ENCODE data around the gene HRC. TPM values are rescaled to one million over a fixed set of nuclear protein-coding genes. Genes with fewer than 3 reads are reported as not detected.

The HRC gene
- polyA plus RNA-seq, 1 of the 3 experiments (the other 2 are of a cell fraction) = not detected

GRCh38 chr19:49114630-49115363 lies 40.4 kb downstream of the HRC start:
- Histone ChIP-seq H3K9ac (peak overlapping the region; percentile 70), H3K4me3 (ENCODE audit: low read depth in 2 of 2, low read length in 1 of 2) (peak overlapping the region; percentile 66 to 78), H3K27ac (ENCODE audit: low read depth in 2 of 2, low read length in 1 of 2) (peak overlapping the region; percentile 47 to 72; a peak in 3 of 4 replicates), H3K9me3 (no peaks in the 10 kb centered on the region), H3K9me2 (no peaks in the 10 kb centered on the region), H3K79me2 (ENCODE audit: insufficient read depth) (no peaks in the 10 kb centered on the region; the same call in 1 of the 2 replicates), H3K4me2 (peak overlapping the region; percentile 93), H4K20me1 (ENCODE audit: insufficient read depth) (peaks cover 7% of the 10 kb centered on the region; the same call in 1 of the 2 replicates), H3K4me1 (ENCODE audit: control insufficient read depth in 1 of 2, insufficient read depth in 2 of 2, low read depth in 1 of 2, low read length in 1 of 2) (peaks cover 18 to 23% of the 10 kb centered on the region in 2 experiments; a peak in 2 of 4 replicates), H3K27me3 (ENCODE audit: insufficient read depth) (no peaks in the 10 kb centered on the region), H3K36me3 (replicated peaks in 1 of 2; ENCODE audit: control insufficient read depth in 1 of 2, insufficient read depth in 2 of 2, low read length in 1 of 2) (peaks cover 0 to 5% of the 10 kb centered on the region in 2 experiments), H3F3A (replicated peaks; ENCODE audit: insufficient read depth) (peaks cover 38% of the 10 kb centered on the region), H2AFZ (ENCODE audit: low read depth) (peak overlapping the region; percentile 29; the same call in 1 of the 2 replicates)
- 16% methylated on average over 32 of the region's 68 CpGs for WGBS (ENCODE audit: low lambda C conversion rate)
- TF ChIP-seq GABPA (IDR thresholded peaks at IDR 0.05; ENCODE audit: low read depth) = 0 out of 2 replicates have a peak, but pooled peaks have one; percentile 10
- no peak for TF ChIP-seq RXRA (IDR thresholded peaks at IDR 0.05; ENCODE audit: borderline replicate concordance, low read depth)
- peak; percentile 72 for DNase-seq
- ChIA-PET CTCF (interaction anchor here (0.9 to 6.2 kb wide), 12 partner anchors 9 to 110 kb away, joined by 3 to 86 read pairs (median 7); no protein-coding TSS in a partner anchor), POLR2A (interaction anchor here (0.8 to 1.9 kb wide), 3 partner anchors 9 to 36 kb away, joined by 3 to 10 read pairs (median 3); no protein-coding TSS in a partner anchor)

DNA sequence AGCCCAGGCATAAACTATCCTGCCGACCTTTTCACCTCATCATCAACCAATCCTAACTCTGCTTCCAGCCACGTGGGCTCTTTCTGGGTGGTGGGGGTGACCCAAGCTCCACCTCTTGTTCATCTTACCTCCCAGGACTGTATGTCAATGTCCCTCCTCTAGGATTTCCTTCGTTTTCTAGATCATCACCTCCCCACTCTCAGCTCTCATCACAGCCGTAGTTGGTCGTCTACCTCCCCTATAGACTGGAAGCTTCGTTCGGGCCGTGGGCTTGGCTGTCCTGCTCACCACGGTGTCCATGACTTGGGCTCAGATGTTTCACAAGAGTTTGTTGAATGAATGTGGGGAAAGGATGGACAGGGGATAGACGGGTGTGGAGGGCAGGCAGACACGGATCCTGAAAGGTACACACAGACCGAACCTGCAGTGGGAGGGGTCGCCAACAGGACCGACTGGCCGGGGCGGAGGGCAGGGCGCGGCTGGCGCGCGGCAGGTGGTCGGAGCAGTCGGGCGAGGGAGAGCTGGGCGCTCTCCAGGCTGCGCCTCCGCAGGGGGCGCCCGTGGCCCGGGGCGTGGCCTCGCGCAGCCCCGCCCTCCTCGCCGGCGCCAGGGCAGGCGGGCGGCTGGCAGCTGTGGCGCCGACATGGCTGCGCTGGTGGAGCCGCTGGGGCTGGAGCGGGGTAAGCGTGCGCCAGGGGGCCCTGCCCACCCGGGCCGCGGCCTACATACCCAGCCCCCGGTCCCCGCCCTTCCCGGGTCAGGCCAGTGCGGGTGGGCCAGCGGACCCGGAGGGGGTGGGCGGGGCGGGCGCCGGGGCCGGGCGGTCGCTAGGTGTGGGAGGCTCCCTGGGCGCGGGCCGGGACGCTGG lies 41.2 kb downstream of the HRC start, which contains the start of gene LIN7B:
Gene LIN7B, plus strand, starts transcription at position 609 of the 868 bp plus-strand sequence. Its CDS starts 35 bp downstream, at position 644.
- Histone ChIP-seq H3K27ac (ENCODE audit: low read depth in 2 of 2, low read length in 1 of 2) (peak within 1 kb of the TSS; percentile 47 to 72), H4K20me1 (ENCODE audit: insufficient read depth) (peaks cover 15% of the 10 kb centered on the region; the same call in 1 of the 2 replicates), H3F3A (replicated peaks; ENCODE audit: insufficient read depth) (peaks cover 46% of the 10 kb centered on the region), H3K79me2 (ENCODE audit: insufficient read depth) (no peaks in the 10 kb centered on the region; the same call in 1 of the 2 replicates), H3K9me2 (no peaks in the 10 kb centered on the region), H3K36me3 (replicated peaks in 1 of 2; ENCODE audit: control insufficient read depth in 1 of 2, insufficient read depth in 2 of 2, low read length in 1 of 2) (peaks cover 7 to 11% of the 10 kb centered on the region in 2 experiments), H2AFZ (ENCODE audit: low read depth) (peak within 1 kb of the TSS; percentile 63; the same call in 1 of the 2 replicates), H3K9ac (peak within 1 kb of the TSS; percentile 70), H3K4me3 (ENCODE audit: low read depth in 2 of 2, low read length in 1 of 2) (peak within 1 kb of the TSS; percentile 66 to 78), H3K27me3 (ENCODE audit: insufficient read depth) (no peaks in the 10 kb centered on the region), H3K9me3 (no peaks in the 10 kb centered on the region), H3K4me1 (ENCODE audit: control insufficient read depth in 1 of 2, insufficient read depth in 2 of 2, low read depth in 1 of 2, low read length in 1 of 2) (peaks cover 18 to 23% of the 10 kb centered on the region in 2 experiments; a peak in 2 of 4 replicates), H3K4me2 (peak within 1 kb of the TSS; percentile 93)
- DNase-seq = peak; percentile 97
- ChIA-PET POLR2A (interaction anchor here (0.8 to 1.9 kb wide), 5 partner anchors 9 to 85 kb away, joined by 3 to 10 read pairs (median 3); no protein-coding TSS in a partner anchor), CTCF (interaction anchor here (0.6 to 6.2 kb wide), 21 partner anchors 8 to 121 kb away, joined by 3 to 86 read pairs (median 4); partner anchors contain the start of genes GYS1 and RUVBL2)
- 2% methylated on average over 13 of the region's 66 CpGs for WGBS (ENCODE audit: low lambda C conversion rate)
- TF ChIP-seq SMC3 (IDR thresholded peaks at IDR 0.05; ENCODE audit: low read depth, low read length) (peak; percentile 11; the same call in 1 of the 2 replicates), ELF1 (IDR thresholded peaks at IDR 0.05) (no peak), GATA2 (CRISPR knock-in tag; IDR thresholded peaks at IDR 0.05) (no peak), RFX5 (IDR thresholded peaks at IDR 0.05; ENCODE audit: low read length) (no peak), EZH2phosphoT487 (IDR thresholded peaks at IDR 0.05; ENCODE audit: borderline replicate concordance, low read depth) (no peak), NRF1 (IDR thresholded peaks at IDR 0.05; ENCODE audit: low read depth, low read length) (peak; percentile 58), PBX3 (IDR thresholded peaks at IDR 0.05) (no peak), SIN3A (IDR thresholded peaks at IDR 0.05; ENCODE audit: borderline replicate concordance, low read depth, low read length) (no peak), MXI1 (IDR thresholded peaks at IDR 0.05; ENCODE audit: low read depth, low read length) (peak; percentile 34; the same call in 1 of the 2 replicates), CHD2 (IDR thresholded peaks at IDR 0.05; ENCODE audit: low read length, partially characterized antibody) (peak; percentile 30), RCOR1 (IDR thresholded peaks at IDR 0.05; ENCODE audit: low read length) (0 out of 2 replicates have a peak, but pooled peaks have one; percentile 15), MAX (IDR thresholded peaks at IDR 0.05; ENCODE audit: low read depth) (no peak), MEF2A (IDR thresholded peaks at IDR 0.05; ENCODE audit: borderline replicate concordance, low read depth) (no peak)
- TF ChIP-seq, protein P1, sequence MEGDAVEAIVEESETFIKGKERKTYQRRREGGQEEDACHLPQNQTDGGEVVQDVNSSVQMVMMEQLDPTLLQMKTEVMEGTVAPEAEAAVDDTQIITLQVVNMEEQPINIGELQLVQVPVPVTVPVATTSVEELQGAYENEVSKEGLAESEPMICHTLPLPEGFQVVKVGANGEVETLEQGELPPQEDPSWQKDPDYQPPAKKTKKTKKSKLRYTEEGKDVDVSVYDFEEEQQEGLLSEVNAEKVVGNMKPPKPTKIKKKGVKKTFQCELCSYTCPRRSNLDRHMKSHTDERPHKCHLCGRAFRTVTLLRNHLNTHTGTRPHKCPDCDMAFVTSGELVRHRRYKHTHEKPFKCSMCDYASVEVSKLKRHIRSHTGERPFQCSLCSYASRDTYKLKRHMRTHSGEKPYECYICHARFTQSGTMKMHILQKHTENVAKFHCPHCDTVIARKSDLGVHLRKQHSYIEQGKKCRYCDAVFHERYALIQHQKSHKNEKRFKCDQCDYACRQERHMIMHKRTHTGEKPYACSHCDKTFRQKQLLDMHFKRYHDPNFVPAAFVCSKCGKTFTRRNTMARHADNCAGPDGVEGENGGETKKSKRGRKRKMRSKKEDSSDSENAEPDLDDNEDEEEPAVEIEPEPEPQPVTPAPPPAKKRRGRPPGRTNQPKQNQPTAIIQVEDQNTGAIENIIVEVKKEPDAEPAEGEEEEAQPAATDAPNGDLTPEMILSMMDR (IDR thresholded peaks at IDR 0.05) = peak; percentile 50
- TF ChIP-seq, protein P2, sequence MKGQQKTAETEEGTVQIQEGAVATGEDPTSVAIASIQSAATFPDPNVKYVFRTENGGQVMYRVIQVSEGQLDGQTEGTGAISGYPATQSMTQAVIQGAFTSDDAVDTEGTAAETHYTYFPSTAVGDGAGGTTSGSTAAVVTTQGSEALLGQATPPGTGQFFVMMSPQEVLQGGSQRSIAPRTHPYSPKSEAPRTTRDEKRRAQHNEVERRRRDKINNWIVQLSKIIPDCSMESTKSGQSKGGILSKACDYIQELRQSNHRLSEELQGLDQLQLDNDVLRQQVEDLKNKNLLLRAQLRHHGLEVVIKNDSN (IDR thresholded peaks at IDR 0.05; ENCODE audit: borderline replicate concordance, low read depth) = peak; percentile 84; the same call in 1 of the 2 replicates
- TF ChIP-seq, protein P3, sequence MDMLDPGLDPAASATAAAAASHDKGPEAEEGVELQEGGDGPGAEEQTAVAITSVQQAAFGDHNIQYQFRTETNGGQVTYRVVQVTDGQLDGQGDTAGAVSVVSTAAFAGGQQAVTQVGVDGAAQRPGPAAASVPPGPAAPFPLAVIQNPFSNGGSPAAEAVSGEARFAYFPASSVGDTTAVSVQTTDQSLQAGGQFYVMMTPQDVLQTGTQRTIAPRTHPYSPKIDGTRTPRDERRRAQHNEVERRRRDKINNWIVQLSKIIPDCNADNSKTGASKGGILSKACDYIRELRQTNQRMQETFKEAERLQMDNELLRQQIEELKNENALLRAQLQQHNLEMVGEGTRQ (IDR thresholded peaks at IDR 0.05; ENCODE audit: borderline replicate concordance, low read depth, low read length) = peak; percentile 23; the same call in 1 of the 2 replicates
